GM13977 (cell line): Measurements from ENCODE around the gene DLG2.
A peak's percentile ranks its signal among the peaks of the same experiment; 100 is the strongest.

Experiments used
- DNase-seq: peaks from one replicate; pipeline ENCODE4 v3.0.0; 2012; ENCODE audit warnings: low spot score
- CTCF ChIP-seq: IDR thresholded peaks from 2 replicates; pipeline ENCODE4 v1.5.1; 2012; ENCODE audit warnings: mild to moderate bottlenecking, control low read depth; ENCODE audit not compliant: insufficient read depth; ENCODE audit errors: extremely low read depth, missing control alignments
- in situ Hi-C: fragments of 300-500 bp; cut with MboI; formaldehyde crosslinking; loops from one replicate; pipeline ENCODE4 v1.12.0; 2022; ENCODE audit warnings: low sequenced_read_pairs, low pct_unique_long_range_greater_than_20kb, mixed read lengths, inconsistent platforms; ENCODE audit not compliant: unreplicated experiment

DLG2 gene

GRCh38 chr11:84902445-84902844 lies 724.7 kb downstream of the DLG2 start:
- in situ Hi-C loops = no loop called here
- no peak for TF ChIP-seq CTCF
- DNase-seq = no peak

- no peak for DNase-seq
- in situ Hi-C loops = no loop called here
- no peak for TF ChIP-seq CTCF
Measured at GRCh38 chr11:84901991-84902390, 725.2 kb downstream of the DLG2 start.

- in situ Hi-C loops = no loop called here
- TF ChIP-seq CTCF = peak; percentile 8
- DNase-seq = no peak
Measured at GRCh38 chr11:84899740-84900139, 727.4 kb downstream of the DLG2 start.

GRCh38 chr11:84899134-84899533 lies 728.0 kb downstream of the DLG2 start:
- no peak for DNase-seq
- in situ Hi-C loops = no loop called here
- TF ChIP-seq CTCF = no peak

DNA sequence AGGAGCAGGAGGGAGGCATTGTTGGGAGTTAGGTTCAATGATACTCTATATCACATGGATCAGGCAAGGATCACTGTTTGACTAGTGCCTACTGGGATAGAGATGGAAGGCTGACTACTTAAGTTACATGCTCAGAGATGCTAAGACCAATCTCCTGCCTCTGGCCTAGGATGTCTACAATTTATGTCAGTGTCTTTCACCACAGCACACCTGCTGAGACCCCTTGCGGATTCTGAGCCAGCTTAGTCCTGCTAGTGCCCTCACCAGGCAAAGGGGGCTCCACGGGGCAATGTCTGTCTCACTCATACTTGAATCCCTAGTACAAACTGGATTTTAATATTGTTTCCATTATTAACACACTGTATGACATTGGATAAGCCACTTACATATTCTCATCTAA lies 732.5 kb downstream of the DLG2 start:
- TF ChIP-seq CTCF = no peak
- in situ Hi-C loops = no loop called here
- no peak for DNase-seq

DNA sequence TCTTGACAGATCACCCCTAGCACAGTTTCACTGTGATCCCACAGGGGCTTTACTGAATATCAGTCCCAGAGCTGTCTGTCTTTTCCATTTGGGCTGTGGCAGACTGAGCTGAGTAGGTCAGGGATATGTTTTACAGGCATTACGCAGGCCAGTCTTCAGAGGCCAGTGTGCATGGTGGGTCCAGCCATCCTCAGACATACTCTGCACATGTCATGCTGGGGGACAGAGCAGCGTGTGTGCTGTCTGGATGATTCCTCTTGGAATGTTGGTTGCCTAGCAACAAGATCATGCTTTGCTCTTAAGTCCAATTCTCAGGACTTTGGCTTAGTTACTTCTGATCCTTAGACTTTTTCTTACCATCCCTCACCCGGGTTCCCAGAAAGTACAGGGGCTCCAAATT lies 736.5 kb downstream of the DLG2 start:
- in situ Hi-C loops = no loop called here
- no peak for DNase-seq
- no peak for TF ChIP-seq CTCF

DNA sequence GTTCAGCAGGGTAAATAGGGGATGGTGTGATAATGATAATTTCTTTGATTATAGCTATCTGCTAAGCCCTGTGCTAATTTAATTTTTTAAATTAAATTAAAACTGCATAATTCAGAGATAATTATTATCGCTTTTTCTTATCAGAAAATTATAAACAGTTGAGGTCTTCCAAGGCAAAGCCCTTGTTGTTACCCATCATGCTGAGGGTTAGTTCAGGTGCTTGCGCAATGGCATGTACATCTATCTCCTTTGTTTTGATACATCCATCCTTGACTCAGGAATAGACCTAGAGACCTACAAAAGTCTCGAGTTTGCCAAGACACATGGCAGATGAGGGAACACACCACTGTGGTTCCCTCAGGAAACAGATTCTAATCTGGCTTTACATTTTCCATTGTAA lies 737.6 kb downstream of the DLG2 start:
- in situ Hi-C loops = no loop called here
- no peak for TF ChIP-seq CTCF
- DNase-seq = no peak
